HG03175 (cell line): ENCODE measurements around the gene CAD.
A peak's percentile ranks its signal among the peaks of the same experiment; 100 is the strongest.

ENCODE experiments used
- ATAC-seq: cut with Tn5 transposase; IDR thresholded peaks from one replicate; pipeline ENCODE4 v1.9.1; 2021; ENCODE audit warnings: mild to moderate bottlenecking, moderate library complexity; ENCODE audit not compliant: unreplicated experiment

CAD gene

DNA sequence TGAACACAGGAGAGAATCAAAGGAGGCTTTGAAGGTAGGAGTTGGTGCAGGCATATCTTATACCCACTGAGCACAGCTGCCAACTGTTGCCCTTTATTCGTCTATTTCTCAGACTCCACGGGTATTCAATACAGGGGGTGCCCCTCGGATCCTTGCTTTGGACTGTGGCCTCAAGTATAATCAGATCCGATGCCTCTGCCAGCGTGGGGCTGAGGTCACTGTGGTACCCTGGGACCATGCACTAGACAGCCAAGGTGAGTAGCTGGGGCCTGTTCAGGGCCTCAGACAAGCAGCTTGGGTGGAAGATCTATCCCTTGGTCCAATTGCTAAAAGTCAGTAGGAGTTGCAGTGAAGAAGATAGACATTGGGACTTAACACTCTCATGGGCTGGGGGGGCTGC is 5.2 kb downstream of the CAD start:
- ATAC-seq: no peak

DNA sequence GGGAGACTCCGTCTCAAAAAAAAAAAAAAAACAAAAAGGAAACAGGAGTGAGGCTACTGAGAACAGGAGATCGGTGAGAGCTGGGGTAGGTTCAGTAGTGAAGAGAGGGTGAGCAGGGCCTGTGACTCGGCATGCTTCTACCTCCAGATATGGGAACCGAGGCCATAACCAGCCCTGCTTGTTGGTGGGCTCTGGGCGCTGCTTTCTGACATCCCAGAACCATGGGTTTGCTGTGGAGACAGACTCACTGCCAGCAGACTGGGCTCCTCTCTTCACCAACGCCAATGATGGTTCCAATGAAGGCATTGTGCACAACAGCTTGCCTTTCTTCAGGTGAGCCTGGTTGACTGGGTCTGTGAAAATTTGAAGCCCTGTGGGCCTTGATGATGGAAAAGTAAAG is 6.2 kb downstream of the CAD start:
- no peak for ATAC-seq

DNA sequence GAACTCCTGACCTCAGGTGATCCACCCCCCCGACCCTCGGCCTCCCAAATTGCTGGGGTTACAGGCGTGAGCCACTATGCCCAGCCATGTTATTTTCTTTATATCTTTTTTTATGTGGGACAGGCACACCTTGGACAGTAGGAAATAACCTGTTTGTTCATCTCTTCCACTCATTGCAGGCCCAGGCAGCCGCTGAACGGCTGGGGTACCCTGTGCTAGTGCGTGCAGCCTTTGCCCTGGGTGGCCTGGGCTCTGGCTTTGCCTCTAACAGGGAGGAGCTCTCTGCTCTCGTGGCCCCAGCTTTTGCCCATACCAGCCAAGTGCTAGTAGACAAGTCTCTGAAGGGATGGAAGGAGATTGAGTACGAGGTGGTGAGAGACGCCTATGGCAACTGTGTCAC is 8.4 kb downstream of the CAD start:
- no peak for ATAC-seq

DNA sequence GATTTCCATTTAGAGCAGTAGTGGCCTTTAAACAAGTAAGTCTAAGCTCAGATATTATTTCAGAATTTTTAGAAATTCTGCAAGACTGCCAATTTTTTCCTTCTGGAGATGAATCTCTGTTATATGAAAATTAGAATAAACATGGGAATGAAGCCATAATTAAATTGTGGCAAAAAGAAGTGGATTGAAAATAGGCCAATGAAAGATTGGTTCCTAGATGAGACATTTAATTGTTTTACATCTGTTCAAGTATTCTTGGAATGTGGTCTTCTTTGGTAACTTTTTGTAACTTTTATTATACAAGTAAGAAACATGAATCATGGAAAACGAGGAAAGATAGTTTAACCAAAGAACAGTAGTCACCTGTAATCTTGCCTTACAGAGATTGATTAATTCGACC is 10.3 kb downstream of the CAD start:
- ATAC-seq: no peak

DNA sequence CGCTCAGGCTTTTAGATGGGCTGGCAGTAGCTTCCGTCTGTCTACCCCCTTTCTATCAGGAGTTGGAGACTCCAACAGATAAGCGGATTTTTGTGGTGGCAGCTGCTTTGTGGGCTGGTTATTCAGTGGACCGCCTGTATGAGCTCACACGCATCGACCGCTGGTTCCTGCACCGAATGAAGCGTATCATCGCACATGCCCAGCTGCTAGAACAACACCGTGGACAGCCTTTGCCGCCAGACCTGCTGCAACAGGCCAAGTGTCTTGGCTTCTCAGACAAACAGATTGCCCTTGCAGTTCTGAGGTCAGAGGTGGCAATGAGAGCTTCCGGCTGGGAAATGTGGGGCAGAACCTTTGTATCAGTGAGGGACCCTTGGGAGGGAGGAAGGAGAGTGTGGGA is 14.8 kb downstream of the CAD start:
- ATAC-seq: no peak

DNA sequence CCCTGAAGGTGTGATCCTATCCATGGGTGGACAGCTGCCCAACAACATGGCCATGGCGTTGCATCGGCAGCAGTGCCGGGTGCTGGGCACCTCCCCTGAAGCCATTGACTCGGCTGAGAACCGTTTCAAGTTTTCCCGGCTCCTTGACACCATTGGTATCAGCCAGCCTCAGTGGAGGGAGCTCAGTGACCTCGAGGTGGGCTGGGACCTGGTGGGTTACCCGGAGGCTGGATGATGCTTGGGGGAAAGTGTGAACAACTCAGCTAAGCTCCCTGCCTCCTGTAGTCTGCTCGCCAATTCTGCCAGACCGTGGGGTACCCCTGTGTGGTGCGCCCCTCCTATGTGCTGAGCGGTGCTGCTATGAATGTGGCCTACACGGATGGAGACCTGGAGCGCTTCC is 16.2 kb downstream of the CAD start:
- no peak for ATAC-seq

DNA sequence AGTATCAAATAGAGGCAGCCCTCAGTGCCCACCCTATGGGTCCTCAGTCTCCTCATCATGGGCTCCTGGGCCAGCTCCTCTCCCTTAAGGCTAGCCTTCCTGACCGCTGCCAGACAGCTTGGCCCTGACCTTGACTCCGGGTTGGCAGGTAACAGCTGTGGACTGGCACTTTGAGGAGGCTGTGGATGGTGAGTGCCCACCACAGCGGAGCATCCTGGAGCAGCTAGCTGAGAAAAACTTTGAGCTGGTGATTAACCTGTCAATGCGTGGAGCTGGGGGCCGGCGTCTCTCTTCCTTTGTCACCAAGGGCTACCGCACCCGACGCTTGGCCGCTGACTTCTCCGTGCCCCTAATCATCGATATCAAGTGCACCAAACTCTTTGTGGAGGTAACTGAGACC is 19.0 kb downstream of the CAD start:
- ATAC-seq: no peak

DNA sequence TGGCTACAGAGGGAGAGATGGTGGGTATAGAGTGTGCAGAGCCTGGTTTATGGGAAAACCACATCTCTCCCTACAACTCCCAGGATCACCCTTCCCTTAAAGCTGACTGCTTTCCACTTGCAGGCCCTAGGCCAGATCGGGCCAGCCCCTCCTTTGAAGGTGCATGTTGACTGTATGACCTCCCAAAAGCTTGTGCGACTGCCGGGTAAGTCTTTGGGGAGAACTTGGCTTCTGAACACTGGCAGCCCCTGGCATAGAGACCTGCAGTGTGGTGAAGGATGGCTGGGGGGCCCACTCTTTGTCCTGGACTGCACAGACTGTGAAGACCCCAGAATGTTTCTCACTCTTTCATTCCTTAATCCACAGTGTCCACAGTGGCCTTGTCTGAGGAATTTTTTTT is 19.5 kb downstream of the CAD start:
- ATAC-seq: no peak

DNA sequence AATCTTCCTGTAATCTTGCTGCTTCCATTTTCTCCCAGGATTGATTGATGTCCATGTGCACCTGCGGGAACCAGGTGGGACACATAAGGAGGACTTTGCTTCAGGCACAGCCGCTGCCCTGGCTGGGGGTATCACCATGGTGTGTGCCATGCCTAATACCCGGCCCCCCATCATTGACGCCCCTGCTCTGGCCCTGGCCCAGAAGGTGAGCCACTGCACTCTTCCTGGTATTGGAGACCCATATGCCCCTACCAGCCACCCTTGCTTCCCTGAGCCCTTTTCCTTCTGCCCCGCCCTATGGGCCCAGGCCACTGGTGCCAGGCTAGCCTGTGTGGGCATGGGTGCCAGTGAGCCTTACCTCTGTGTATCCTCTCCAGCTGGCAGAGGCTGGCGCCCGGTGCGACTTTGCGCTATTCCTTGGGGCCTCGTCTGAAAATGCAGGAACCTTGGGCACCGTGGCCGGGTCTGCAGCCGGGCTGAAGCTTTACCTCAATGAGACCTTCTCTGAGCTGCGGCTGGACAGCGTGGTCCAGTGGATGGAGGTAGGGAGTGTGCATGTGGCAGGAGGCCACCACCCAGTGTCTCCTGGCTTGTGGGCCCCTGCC is 20.3 kb downstream of the CAD start:
- no peak for ATAC-seq

DNA sequence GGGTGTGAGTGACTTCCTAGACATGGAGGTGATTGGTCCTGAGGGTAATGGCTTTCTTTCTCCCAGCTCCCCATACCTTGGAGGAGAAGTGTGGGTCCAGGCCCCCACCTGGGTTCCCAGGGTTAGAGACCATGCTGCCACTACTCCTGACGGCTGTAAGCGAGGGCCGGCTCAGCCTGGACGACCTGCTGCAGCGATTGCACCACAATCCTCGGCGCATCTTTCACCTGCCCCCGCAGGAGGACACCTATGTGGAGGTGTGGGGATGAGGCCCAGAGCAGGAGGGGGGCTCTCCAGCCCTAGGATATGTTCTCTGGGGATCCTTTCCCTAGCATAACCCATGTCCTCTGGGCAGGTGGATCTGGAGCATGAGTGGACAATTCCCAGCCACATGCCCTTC is 21.8 kb downstream of the CAD start:
- ATAC-seq: no peak

DNA sequence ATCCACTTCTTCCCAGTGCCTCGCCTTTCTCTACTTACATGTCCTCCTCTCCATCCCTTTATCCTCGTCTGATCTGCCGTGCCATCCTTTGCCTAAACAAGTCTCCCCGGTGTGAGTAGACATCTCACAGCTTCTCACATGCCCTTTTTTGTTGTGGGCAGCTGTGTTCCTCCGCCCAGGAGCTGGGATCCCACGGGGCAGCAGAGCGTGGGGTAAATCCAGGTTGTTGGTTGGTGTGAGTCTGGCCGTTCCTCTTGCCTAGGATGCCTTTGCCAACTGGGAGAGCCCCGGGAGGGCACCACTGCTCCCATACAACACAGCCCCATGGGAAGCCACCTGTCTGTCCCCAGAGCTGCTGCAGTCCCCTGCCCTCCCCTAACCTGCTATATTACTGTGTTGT is 23.2 kb downstream of the CAD start:
- no peak for ATAC-seq

DNA sequence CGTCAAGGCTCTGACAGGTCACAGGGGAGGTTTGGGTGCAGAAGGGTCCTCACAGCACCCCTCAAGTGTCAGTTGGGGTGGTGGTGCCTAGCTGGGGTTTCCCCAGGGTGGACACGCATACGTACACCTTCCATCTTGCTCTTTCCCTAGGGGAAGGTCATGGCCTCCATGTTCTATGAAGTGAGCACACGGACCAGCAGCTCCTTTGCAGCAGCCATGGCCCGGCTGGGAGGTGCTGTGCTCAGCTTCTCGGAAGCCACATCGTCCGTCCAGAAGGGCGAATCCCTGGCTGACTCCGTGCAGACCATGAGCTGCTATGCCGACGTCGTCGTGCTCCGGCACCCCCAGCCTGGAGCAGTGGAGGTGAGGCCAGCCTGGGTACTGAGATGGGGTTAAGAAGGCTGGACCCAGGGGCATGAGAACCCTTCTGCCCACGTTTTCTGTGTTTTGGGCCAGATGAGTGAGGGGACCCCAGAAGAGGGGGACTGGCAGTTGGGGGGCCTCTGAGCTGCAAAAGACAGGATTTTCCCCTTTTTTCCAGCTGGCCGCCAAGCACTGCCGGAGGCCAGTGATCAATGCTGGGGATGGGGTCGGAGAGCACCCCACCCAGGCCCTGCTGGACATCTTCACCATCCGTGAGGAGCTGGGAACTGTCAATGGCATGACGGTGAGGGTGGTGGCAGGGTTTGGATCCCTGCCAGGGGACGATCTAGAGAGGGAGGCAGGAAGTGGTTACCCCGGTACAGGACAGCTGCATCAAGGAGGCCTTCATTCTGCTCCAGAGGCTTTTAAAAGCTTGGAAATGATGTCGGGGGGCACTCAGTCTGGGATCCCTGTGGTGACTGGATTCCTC is 24.8 kb downstream of the CAD start:
- no peak for ATAC-seq

DNA sequence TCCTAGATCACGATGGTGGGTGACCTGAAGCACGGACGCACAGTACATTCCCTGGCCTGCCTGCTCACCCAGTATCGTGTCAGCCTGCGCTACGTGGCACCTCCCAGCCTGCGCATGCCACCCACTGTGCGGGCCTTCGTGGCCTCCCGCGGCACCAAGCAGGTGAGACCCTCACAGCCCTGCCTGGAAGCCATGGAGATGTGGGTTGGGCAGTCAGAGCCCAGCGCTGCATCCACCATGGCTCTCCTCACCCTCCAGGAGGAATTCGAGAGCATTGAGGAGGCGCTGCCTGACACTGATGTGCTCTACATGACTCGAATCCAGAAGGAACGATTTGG is 25.4 kb downstream of the CAD start:
- ATAC-seq: no peak

DNA sequence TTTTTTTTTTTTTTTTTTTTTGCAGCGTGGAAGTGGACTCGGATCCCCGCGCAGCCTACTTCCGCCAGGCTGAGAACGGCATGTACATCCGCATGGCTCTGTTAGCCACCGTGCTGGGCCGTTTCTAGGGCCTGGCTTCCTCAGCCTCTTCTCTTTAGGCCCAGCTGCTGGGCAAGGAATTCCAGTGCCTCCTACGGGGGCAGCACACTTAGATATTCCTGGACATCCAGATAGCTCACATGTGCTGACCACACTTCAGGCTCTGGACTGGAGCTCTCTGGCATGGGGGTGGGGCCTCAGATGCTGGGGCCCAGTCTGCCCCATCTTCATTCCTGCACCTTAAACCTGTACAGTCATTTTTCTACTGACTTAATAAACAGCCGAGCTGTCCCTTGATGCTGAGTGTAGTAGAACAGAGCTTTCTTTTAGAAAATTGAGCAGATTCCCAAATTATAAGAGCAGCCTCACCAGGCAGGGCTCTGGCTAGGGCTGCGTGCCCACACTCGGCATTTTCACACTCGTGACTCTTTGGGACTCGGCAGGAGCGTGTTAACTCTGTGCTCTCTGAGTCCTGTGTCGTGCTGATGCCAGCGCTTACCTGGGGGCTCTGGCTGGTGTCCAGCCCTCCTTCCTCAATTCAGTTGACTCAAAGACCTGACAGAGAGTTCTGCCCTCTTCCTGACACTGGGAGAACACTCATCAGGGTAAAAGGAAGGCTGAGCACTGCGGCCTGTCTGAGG is 26.4 kb downstream of the CAD start:
- no peak for ATAC-seq

DNA sequence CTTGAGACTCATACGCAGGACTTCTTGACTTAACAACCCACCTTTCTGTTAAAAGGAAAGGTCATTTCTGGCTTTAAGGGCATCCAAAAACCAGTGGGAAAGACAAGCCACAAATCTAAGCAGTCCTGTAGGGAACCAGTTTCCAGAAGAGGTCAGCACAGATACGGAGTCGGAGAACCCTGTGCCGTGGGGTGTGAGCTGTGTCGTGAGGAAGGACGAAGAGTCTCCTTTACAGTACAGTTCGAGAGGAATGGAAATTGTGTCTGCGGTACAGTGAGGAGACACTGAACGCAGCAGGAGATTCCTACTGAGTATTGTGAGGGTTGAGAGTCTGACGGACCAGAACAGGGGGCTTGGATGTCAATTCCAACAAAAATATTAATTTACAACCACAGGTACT is 27.9 kb downstream of the CAD start:
- ATAC-seq: no peak

DNA sequence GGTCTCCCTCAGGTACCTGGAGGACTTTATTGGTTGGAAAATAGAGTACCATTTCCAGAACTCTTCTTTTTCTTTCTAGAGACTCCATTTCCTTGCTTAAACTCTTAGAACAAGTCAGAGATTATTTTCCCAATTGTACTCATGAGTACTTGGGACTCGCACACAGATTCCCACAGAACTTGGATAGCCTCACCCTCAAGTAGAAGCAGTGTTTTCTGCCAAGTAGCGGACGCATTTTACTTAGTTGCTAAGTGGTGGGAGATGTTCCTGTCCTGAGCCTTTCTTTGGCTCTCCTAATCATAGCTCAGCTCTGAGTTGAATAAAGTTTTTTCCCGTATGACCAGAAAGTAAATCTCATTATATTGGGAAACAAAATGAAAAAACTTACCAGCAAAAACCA is 28.5 kb downstream of the CAD start:
- no peak for ATAC-seq

DNA sequence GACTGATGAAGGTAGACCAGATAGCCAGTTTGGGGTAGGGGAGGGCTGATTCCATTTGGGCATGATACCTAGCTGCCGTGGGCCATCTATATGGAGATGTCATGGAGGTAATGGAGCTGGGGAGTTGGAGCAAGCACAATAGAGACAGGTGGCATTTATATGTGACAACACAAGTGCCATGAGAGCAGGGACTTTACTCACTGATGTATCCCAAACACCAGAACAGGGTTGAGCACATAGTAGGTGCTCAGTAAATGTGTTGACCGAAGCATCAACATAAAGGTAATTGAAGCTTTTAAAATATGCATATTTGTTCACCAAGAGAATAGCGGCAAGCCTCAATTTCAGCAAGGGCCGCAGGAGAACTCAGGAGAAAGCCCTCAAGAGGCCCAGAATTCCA is 30.7 kb downstream of the CAD start:
- ATAC-seq: no peak

DNA sequence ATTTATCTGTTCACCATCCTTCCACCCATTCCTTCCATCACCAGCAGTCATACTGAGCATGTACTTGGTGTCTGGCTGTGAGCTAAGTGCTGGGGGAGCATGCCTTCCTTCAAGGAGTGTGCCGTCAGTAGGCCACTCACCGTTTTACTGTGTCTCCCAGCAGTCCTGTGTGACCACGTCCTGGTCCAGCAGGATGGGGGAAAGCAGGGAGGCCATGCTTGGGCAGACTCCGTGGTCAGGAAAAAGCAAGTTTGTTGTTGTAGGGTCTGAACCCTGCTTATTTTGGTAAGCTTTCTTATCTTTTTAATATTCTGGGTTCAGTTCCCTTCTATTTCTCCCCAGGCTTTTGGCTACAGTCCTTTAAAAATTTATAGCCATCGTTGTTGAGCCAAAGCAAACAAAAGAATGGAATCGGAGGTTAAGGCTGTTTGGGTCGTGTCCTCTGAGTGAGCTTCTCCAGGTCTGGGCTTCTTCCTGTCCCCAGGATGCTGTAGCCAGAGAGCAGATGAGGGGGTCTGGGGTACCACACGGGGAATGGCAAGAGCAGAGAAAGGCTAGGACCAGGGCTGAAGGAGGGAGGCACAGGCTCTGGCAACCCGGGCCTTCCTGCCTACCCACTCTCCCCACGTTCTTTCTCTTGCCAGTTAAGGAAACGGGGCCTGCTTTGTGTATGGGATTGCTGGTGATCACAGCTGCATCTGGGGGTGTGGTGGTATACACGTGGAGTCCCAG is 32.2 kb downstream of the CAD start:
- ATAC-seq: no peak

DNA sequence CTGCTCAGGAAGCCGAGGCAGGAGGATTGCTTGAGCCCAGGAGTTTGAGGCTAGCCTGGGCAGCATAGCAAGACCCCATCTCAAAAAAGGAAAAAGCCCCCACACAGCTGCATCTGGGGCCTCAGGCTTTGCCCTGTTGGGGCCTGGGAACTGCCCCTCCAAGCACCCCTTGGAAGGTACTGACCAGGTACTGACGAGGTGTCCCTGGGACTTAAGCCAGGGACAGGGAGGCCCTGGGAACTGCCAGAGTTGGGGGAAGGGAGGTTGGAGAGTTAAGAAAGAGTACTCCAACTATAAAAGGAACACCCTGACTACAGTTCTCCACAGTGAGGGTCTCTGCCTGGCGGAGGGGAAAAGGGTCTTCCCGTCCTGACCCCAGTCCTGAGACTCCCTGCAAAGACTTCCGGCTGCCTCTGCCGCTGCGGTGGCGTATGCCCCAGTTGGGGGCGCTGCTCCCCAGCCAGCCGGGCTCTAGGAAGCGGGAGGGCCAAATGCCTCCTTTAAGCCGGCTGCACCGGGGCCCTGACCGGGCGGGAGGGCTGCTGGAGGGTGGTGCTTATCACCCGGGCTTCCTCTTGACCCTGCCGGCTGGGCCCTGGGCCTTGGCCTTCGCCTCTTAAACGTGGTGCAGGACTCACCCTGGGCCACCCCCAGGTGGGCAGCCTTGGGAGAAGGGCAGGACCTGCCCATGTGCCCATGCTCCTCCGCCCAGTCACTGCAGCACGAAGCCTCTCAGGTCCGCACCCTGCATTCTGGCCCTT is 32.9 kb downstream of the CAD start:
- ATAC-seq: peak; percentile 52

DNA sequence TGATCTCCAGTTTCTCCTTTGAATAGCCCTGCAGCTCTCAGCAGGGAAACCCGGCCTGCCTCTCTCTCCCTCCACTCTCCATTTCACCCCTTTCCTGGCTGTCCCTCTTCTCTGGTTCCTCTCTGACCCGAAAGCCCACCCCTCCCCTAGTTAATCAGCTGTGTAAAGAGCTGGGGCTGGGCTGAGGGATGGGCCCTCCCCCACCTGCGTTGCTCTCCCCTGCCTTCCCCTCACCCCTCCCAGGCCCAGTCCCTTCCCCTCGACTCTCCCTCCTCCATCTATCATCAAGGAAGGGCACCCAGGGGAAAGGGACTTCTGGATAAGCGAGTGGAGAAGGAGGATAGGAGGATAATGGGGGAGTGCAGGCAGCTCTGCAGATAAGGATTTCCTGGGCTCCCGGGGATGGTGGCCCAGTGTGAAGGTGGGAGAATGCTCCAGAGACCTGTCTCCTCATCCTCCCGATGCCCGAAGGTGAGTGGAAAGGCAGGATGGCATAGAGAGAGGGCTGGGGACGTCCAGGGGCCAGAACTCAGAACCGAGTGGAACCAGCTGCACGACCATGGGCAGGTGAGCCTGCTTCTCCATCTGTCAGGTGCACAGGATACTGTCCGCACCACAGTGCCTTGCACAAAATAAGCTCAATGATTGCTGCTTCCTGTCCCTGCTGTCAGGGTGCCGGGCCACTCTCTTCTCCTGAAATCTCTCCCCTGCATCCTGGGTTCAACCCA is 33.6 kb downstream of the CAD start:
- no peak for ATAC-seq
